HCT116 (cell line): ENCODE results near the gene CLPX. TPM values are rescaled to one million over a fixed set of nuclear protein-coding genes. Genes with fewer than 3 reads are reported as not detected.

Source experiments
- ATAC-seq: fragments of 200-7000 bp; cut with Tn5 transposase; 2 replicates; pipeline ENCODE4 v1.9.1; 2020; ENCODE audit warnings: mild to moderate bottlenecking, moderate library complexity
- BruUV-seq: library from RNA; stranded (reverse); fragments of 400-500 nt; replicated peaks from 2 replicates; lab custom pipeline; 2021; lab: Mats Ljungman, UMichigan
- CTCF ChIA-PET: fragments of 300-600 bp; sonication (Branson Sonifier 250); formaldehyde crosslinking; loops from one replicate; lab custom pipeline; 2021; ENCODE audit warnings: antibody characterized with exemption; lab: Charles Lee
- POLR2A ChIA-PET: fragments of 300-600, 350-600 bp; sonication (Branson Sonifier 250); formaldehyde crosslinking; loops from one replicate; lab custom pipeline; 2021; ENCODE audit warnings: antibody characterized with exemption; lab: Charles Lee
- RAD21 ChIA-PET, 2 experiments: fragments of 300-600 bp; sonication (Branson Sonifier 250); formaldehyde crosslinking; loops; one replicate each; lab custom pipeline; 2023; ENCODE audit warnings: low total read pairs in 2 of 2; ENCODE audit not compliant: uncharacterized antibody in 2 of 2, unreplicated experiment in 2 of 2, low non-redundant PET in 1 of 2; lab: Charles Lee
- DNase-seq: peaks from one replicate; pipeline ENCODE4 v3.0.0-alpha.2; 2010; ENCODE audit warnings: low read depth, low spot score
- H2AFZ ChIP-seq: fragments of 200-600 bp; shearing (Covaris generic), sonication (generic); 2 replicates; pipeline ENCODE4 v1.6.1; 2017; ENCODE audit warnings: low read depth, mixed run types, mixed read lengths, antibody characterized with exemption, low read length; ENCODE audit not compliant: poor library complexity, severe bottlenecking
- H3K27ac ChIP-seq: 2 replicates; pipeline ENCODE4 v1.5.1; 2012; ENCODE audit warnings: low read depth, low read length
- H3K27me3 ChIP-seq: fragments of 200-600 bp; sonication (generic); 2 replicates; pipeline ENCODE4 v1.6.1; 2016; ENCODE audit warnings: mixed run types, low read length, mixed read lengths; ENCODE audit not compliant: insufficient read depth
- H3K36me3 ChIP-seq, 2 experiments: fragments of 200-500 bp in 1 of 2; fragments of 200-600 bp in 1 of 2; sonication (Bioruptor generic) in 1 of 2; sonication (generic) in 1 of 2; 2 replicates each; pipeline versions ENCODE4 v1.5.1 to v1.6.1; 2014 to 2016; ENCODE audit warnings: low read length in 2 of 2, inconsistent platforms in 1 of 2, mixed read lengths in 1 of 2, mixed run types in 1 of 2; ENCODE audit not compliant: insufficient read depth in 2 of 2, control insufficient read depth in 1 of 2
- H3K4me1 ChIP-seq, 2 experiments: fragments of 200-600 bp in 1 of 2; sonication (generic) in 1 of 2; 2 replicates each; pipeline versions ENCODE4 v1.5.1 to v1.6.1; 2012 to 2017; ENCODE audit warnings: low read length in 2 of 2, inconsistent platforms in 1 of 2, mild to moderate bottlenecking in 1 of 2, mixed read lengths in 1 of 2, mixed run types in 1 of 2, moderate library complexity in 1 of 2; ENCODE audit not compliant: insufficient read depth in 2 of 2, control insufficient read depth in 1 of 2
- H3K4me2 ChIP-seq: fragments of 200-600 bp; sonication (generic); 2 replicates; pipeline ENCODE4 v1.6.1; 2017; ENCODE audit warnings: mixed run types, low read length, mixed read lengths
- H3K4me3 ChIP-seq, 2 experiments: fragments of 200-600 bp in 1 of 2; sonication (generic) in 1 of 2; replicated peaks in 1 of 2; 2 replicates each; pipeline ENCODE4 v1.5.1; 2011 to 2016; ENCODE audit warnings: low read length in 2 of 2, control low read depth in 1 of 2, low read depth in 1 of 2, mild to moderate bottlenecking in 1 of 2, mixed read lengths in 1 of 2, mixed run types in 1 of 2
- H3K79me2 ChIP-seq: fragments of 200-600 bp; sonication (generic); 2 replicates; pipeline ENCODE4 v1.6.1; 2017; ENCODE audit warnings: mild to moderate bottlenecking, mixed run types, low read length, moderate library complexity, mixed read lengths; ENCODE audit not compliant: insufficient read depth
- H3K9ac ChIP-seq: fragments of 200-600 bp; sonication (generic); 2 replicates; pipeline ENCODE4 v1.6.1; 2016; ENCODE audit warnings: low read length, mixed read lengths
- H3K9me2 ChIP-seq: fragments of 200-600 bp; sonication (generic), shearing (Covaris generic); 2 replicates; pipeline ENCODE4 v1.6.1; 2017; ENCODE audit warnings: mixed run types, mild to moderate bottlenecking, moderate library complexity; ENCODE audit not compliant: insufficient read depth
- H3K9me3 ChIP-seq, 2 experiments: fragments of 200-500 bp in 1 of 2; fragments of 200-600 bp in 1 of 2; sonication (Bioruptor generic) in 1 of 2; sonication (generic) in 1 of 2; 2 replicates each; pipeline ENCODE4 v1.6.1; 2014 to 2017; ENCODE audit warnings: low read length in 2 of 2, mixed read lengths in 2 of 2, inconsistent platforms in 1 of 2, low read depth in 1 of 2, mild to moderate bottlenecking in 1 of 2, mixed run types in 1 of 2, moderate library complexity in 1 of 2; ENCODE audit not compliant: control insufficient read depth in 1 of 2, insufficient read depth in 1 of 2
- H4K20me1 ChIP-seq: fragments of 200-600 bp; sonication (generic), shearing (Covaris generic); 2 replicates; pipeline ENCODE4 v1.6.1; 2017; ENCODE audit warnings: mixed run types, mild to moderate bottlenecking, moderate library complexity; ENCODE audit not compliant: insufficient read depth
- FOSL1 ChIP-seq: IDR thresholded peaks from 2 replicates; pipeline ENCODE4 v1.6.1; 2012; ENCODE audit warnings: low read depth
- POLR2A ChIP-seq: IDR thresholded peaks from 2 replicates; pipeline ENCODE4 v1.7.0; 2011; ENCODE audit warnings: borderline replicate concordance; ENCODE audit not compliant: insufficient read depth, insufficient read length; ENCODE audit errors: extremely low read depth
- RAD21 ChIP-seq: IDR thresholded peaks from 2 replicates; pipeline ENCODE4 v1.6.1; 2012; ENCODE audit warnings: low read depth, mild to moderate bottlenecking
- YY1 ChIP-seq: IDR thresholded peaks from 2 replicates; pipeline ENCODE4 v1.6.1; 2011; ENCODE audit warnings: low read length, low read depth, moderate library complexity, mild to moderate bottlenecking; ENCODE audit not compliant: insufficient replicate concordance; ENCODE audit errors: extremely low read depth
- intact Hi-C: fragments of 100-400 bp; cut with micrococcal nuclease; formaldehyde crosslinking; loops from 2 replicates; pipeline ENCODE4 v1.10.0; 2022
- total RNA-seq: library from RNA; stranded (reverse); gene quantifications from one replicate; pipeline ENCODE4 v1.2.1, GENCODE V29; 2021; ENCODE audit not compliant: unreplicated experiment
- TF ChIP-seq, protein P1 (sequence below), 3 experiments: fragments of 200-600 bp in 1 of 3; sonication (generic) in 1 of 3; IDR thresholded peaks in 2 of 3; conservative IDR thresholded peaks in 1 of 3; 2 replicates each; pipeline ENCODE4 v1.5.1; 2012 to 2017; ENCODE audit warnings: low read depth in 2 of 3, low read length in 2 of 3, antibody characterized with exemption in 1 of 3, borderline replicate concordance in 1 of 3, control low read depth in 1 of 3, mild to moderate bottlenecking in 1 of 3, mixed read lengths in 1 of 3, mixed run types in 1 of 3, moderate library complexity in 1 of 3; ENCODE audit not compliant: insufficient read depth in 1 of 3

The CLPX gene
- total RNA-seq, 1 experiment from 2014 or later, result 64.1 TPM

DNA sequence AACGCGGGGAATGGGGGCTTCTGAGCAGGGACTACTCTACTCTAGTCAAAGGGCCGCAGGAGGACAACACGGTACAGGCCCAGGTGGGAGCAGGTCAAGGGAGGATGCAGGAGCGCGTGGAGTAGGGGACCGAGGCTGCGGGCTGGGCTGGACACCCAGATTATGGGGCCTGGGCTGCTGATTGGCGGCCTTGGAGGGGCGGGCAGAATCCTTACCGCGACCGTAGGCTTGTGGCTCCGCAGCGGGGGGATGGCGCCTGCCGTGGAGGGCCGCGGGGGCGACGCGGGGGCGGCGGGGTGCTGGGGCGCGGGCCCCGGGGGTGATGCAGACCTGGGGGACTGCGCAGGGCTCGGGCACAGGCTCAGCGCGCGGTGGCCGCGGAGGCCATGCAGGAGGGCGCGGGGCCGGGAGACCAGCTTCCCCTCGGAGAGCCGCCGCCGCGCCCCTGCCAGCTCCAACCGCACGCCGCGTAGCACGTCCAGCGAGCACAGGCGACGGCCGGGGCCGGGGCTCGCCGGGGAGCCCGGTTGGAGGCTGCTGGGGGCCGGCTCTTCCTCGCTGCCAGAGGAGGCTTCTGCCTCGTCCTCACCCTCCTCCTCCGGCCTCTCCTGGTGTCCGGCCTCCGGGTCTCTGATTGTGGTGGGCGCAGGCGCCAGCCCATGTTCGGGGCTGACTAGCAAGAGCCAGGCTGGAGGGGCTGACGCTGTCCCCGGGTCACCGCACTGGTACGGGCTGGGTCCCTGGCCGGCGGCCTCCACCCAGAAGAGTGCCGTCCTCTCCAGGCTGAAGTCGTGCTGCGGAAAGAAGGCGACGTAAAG is 83.0 kb downstream of the CLPX start:
- ChIA-PET CTCF (interaction anchor here (0.6 to 3.7 kb wide), 15 partner anchors 8 to 196 kb away, joined by 3 to 52 read pairs (median 3); partner anchors contain the start of gene UBAP1L), POLR2A (no interaction called here), RAD21 (interaction anchor here (0.5 to 1.1 kb wide), 2 partner anchors 41 to 68 kb away, joined by 3 to 4 read pairs; no protein-coding TSS in a partner anchor)
- H3K4me1 ChIP-seq, result no peaks in the 10 kb centered on the region
- H3K9me3 ChIP-seq, result no peaks in the 10 kb centered on the region
- no peaks in the 10 kb centered on the region for H3K9me2 ChIP-seq
- no peak overlapping the region for H3K4me2 ChIP-seq
- peak; percentile 57 for ATAC-seq
- intact Hi-C loops, result loop anchor here (1.0 kb wide), 2 partner anchors 48 to 69 kb away; no protein-coding TSS in a partner anchor
- no peak for DNase-seq
- TF ChIP-seq, protein P1, sequence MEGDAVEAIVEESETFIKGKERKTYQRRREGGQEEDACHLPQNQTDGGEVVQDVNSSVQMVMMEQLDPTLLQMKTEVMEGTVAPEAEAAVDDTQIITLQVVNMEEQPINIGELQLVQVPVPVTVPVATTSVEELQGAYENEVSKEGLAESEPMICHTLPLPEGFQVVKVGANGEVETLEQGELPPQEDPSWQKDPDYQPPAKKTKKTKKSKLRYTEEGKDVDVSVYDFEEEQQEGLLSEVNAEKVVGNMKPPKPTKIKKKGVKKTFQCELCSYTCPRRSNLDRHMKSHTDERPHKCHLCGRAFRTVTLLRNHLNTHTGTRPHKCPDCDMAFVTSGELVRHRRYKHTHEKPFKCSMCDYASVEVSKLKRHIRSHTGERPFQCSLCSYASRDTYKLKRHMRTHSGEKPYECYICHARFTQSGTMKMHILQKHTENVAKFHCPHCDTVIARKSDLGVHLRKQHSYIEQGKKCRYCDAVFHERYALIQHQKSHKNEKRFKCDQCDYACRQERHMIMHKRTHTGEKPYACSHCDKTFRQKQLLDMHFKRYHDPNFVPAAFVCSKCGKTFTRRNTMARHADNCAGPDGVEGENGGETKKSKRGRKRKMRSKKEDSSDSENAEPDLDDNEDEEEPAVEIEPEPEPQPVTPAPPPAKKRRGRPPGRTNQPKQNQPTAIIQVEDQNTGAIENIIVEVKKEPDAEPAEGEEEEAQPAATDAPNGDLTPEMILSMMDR (IDR thresholded peaks at IDR 0.05 in 2 of 3, conservative IDR thresholded peaks at IDR 0.05 in 1 of 3; ENCODE audit: borderline replicate concordance in 1 of 3, insufficient read depth in 1 of 3, low read depth in 2 of 3, low read length in 2 of 3), result 0 out of 6 replicates have a peak, but pooled peaks of 1 of the 3 experiments have one; percentile 3
- no peak for TF ChIP-seq YY1
- H3K79me2 ChIP-seq, result no peaks in the 10 kb centered on the region
- H2AFZ ChIP-seq, result no peak overlapping the region
- H3K27ac ChIP-seq, result no peak overlapping the region
- H3K36me3 ChIP-seq, result peaks cover 6 to 9% of the 10 kb centered on the region in 2 experiments
- H3K9ac ChIP-seq, result no peak overlapping the region
- no peaks in the 10 kb centered on the region for H3K27me3 ChIP-seq
- no peaks in the 10 kb centered on the region for H4K20me1 ChIP-seq
- no peak overlapping the region for H3K4me3 ChIP-seq
- BruUV-seq, result no TSS peak

DNA sequence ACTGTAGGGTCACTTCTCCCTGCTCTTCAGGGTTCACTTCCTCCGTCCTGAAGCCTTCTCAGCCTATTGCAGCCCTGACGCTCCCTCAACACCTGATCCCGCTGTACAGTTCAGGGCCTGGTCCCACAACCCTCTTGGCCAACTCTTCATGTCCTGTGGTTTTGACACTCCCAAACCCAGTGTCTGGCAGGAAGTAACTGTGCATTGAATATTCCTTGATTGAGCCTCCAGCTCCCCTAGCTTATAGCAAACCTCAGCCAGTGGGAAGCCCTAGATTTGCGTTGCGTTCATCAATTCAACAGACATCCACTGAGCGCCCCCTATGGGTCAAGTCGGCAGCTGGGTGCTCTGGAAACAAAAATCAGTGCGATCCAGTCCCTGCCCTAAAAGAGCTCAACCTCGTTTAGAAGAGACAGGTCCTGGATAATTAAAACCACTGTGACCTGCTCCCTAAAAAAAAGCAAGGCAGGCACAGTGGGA is 83.7 kb downstream of the CLPX start:
- no TSS peak for BruUV-seq
- ChIA-PET POLR2A (no interaction called here), CTCF (interaction anchor here (0.5 to 3.7 kb wide), 14 partner anchors 9 to 196 kb away, joined by 3 to 52 read pairs (median 4); partner anchors contain the start of gene UBAP1L), RAD21 (interaction anchor here (0.5 to 1.1 kb wide), 2 partner anchors 41 to 67 kb away, joined by 3 to 4 read pairs; no protein-coding TSS in a partner anchor)
- H3K79me2 ChIP-seq, result no peaks in the 10 kb centered on the region
- H3K4me3 ChIP-seq, result no peak overlapping the region
- H3K27me3 ChIP-seq, result no peaks in the 10 kb centered on the region
- no peak overlapping the region for H2AFZ ChIP-seq
- ATAC-seq, result peak; percentile 87
- H3K4me1 ChIP-seq, result no peaks in the 10 kb centered on the region
- H4K20me1 ChIP-seq, result no peaks in the 10 kb centered on the region
- intact Hi-C loops, result loop anchor here (1.0 kb wide), 2 partner anchors 47 to 68 kb away; no protein-coding TSS in a partner anchor
- peak; percentile 22 for DNase-seq
- TF ChIP-seq POLR2A (no peak), FOSL1 (no peak), RAD21 (peak; percentile 76)
- TF ChIP-seq, protein P1 (IDR thresholded peaks at IDR 0.05 in 2 of 3, conservative IDR thresholded peaks at IDR 0.05 in 1 of 3; ENCODE audit: borderline replicate concordance in 1 of 3, insufficient read depth in 1 of 3, low read depth in 2 of 3, low read length in 2 of 3), result peak; percentile 69 to 92 (median 84)
- H3K9ac ChIP-seq, result no peak overlapping the region
- no peaks in the 10 kb centered on the region for H3K9me3 ChIP-seq
- H3K4me2 ChIP-seq, result no peak overlapping the region
- no peaks in the 10 kb centered on the region for H3K9me2 ChIP-seq
- H3K36me3 ChIP-seq, result peaks cover 6 to 9% of the 10 kb centered on the region in 2 experiments
- H3K27ac ChIP-seq, result no peak overlapping the region
